HL-60/S4 treated with retinoic acid at 250 ng/mL for 4 days and 3 days (cell line): ENCODE measurements around the gene AGPAT4.

ENCODE experiments used
- in situ Hi-C: fragments of 300-500 bp; cut with MboI; formaldehyde crosslinking; loops from 2 replicates; pipeline ENCODE4 v1.7.0; 2022; ENCODE audit warnings: low sequenced_read_pairs

Gene AGPAT4

GRCh38 chr6:161256407-161256806, 17.5 kb downstream of the AGPAT4 start:
- in situ Hi-C loops: no loop called here

GRCh38 chr6:161255518-161255917, 18.3 kb downstream of the AGPAT4 start:
- in situ Hi-C loops: no loop called here

- in situ Hi-C loops: no loop called here
Measured at GRCh38 chr6:161254464-161255253, 19.2 kb downstream of the AGPAT4 start.

- in situ Hi-C loops: no loop called here
Measured at GRCh38 chr6:161254126-161254463, 19.8 kb downstream of the AGPAT4 start.

GRCh38 chr6:161251345-161251744, 22.5 kb downstream of the AGPAT4 start:
- in situ Hi-C loops: no loop called here

GRCh38 chr6:161249327-161249726, 24.5 kb downstream of the AGPAT4 start:
- in situ Hi-C loops: no loop called here

- in situ Hi-C loops: no loop called here
Measured at GRCh38 chr6:161246725-161247124, 27.1 kb downstream of the AGPAT4 start.

GRCh38 chr6:161245363-161245762, 28.5 kb downstream of the AGPAT4 start:
- in situ Hi-C loops: no loop called here

- in situ Hi-C loops: no loop called here
Measured at GRCh38 chr6:161244725-161245124, 29.1 kb downstream of the AGPAT4 start.

- in situ Hi-C loops: no loop called here
Measured at GRCh38 chr6:161242779-161243693, 30.8 kb downstream of the AGPAT4 start.

- in situ Hi-C loops: no loop called here
Measured at GRCh38 chr6:161242113-161242512, 31.7 kb downstream of the AGPAT4 start.

GRCh38 chr6:161239001-161239400, 34.9 kb downstream of the AGPAT4 start:
- in situ Hi-C loops: no loop called here

GRCh38 chr6:161238500-161238899, 35.4 kb downstream of the AGPAT4 start:
- in situ Hi-C loops: no loop called here

- in situ Hi-C loops: no loop called here
Measured at GRCh38 chr6:161238081-161238480, 35.8 kb downstream of the AGPAT4 start.

- in situ Hi-C loops: no loop called here
Measured at GRCh38 chr6:161237176-161237575, 36.7 kb downstream of the AGPAT4 start.

GRCh38 chr6:161235776-161236633, 37.9 kb downstream of the AGPAT4 start:
- in situ Hi-C loops: no loop called here

GRCh38 chr6:161233986-161234661, 39.7 kb downstream of the AGPAT4 start:
- in situ Hi-C loops: no loop called here

- in situ Hi-C loops: no loop called here
Measured at GRCh38 chr6:161232467-161232866, 41.4 kb downstream of the AGPAT4 start.

- in situ Hi-C loops: no loop called here
Measured at GRCh38 chr6:161232010-161232409, 41.9 kb downstream of the AGPAT4 start.

GRCh38 chr6:161230339-161230738, 43.5 kb downstream of the AGPAT4 start:
- in situ Hi-C loops: no loop called here
